ENCODE results near the gene CLMN.

GRCh38 chr14:95151561-95151960, 168.1 kb downstream of the CLMN start:
- no peak for TF ChIP-seq CTCF (IDR thresholded peaks at IDR 0.05)
- TF ChIP-seq EZH2 (IDR thresholded peaks at IDR 0.05; ENCODE audit: borderline replicate concordance, insufficient read depth, low read depth, low read length, poor library complexity, severe bottlenecking), result no peak
